Heart left ventricle (tissue), 13 donors: ENCODE measurements around the gene SPAG6.

Experiments used
- CTCF ChIP-seq, 12 donors: fragments of 200-600 bp; sonication (generic) in 4 of 12; IDR thresholded peaks; one replicate each; pipeline versions ENCODE4 v1.5.0 to v1.8.0; 2018 to 2022; ENCODE audit warnings: antibody characterized with exemption in 12 of 12, mild to moderate bottlenecking in 5 of 12
- POLR2A ChIP-seq, 2 donors: fragments of 450-650 bp; IDR thresholded peaks; one replicate each; pipeline ENCODE4 v1.6.1; 2017; ENCODE audit warnings: antibody characterized with exemption in 2 of 2, mild to moderate bottlenecking in 2 of 2, moderate library complexity in 2 of 2
- donor health status: ischemic (EF 13 %, LVEDD 7.1; RV severe dilation, severe dysfunction).
- donor health status: DM: no; HTN: yes; CAD: no.
- donor health status: DM: no; HTN: no; CAD: no.
- donor health status: ischemic (EF 25% LVEDD 6.9; RV normal size, moderate dysfunction).
- donor health status: ischemic (EF 25% LVEDD 5.7; RV mildly dilated, moderate dysfunction).
- donor health status: ischemic (EF 35%, LVEDD 5.7; RV mildly dilated, moderate dysfunction).
- donor health status: nonischemic (EF 11% LVEDD 7.7; RV severe dilation, severe dysfunction).
- donor health status: DM: yes; HTN: yes; CAD: no.
- donor health status: PGD.
- donor health status: ischemic (EF 29% LVEDD 5.4; RV normal size, mild dysfunction).
- donor health status: nonischemic (EF 23%, LVEDD 6.1; RV moderate dilation, normal function).

GRCh38 chr10:22429146-22429545 is 83.8 kb downstream of the SPAG6 start:
- no peak for TF ChIP-seq CTCF (IDR thresholded peaks at IDR 0.05)
- TF ChIP-seq POLR2A (IDR thresholded peaks at IDR 0.05) = no peak
